Measurements from ENCODE around the gene OSBPL8.
"Not testable (repeated sequence)": the region's sequence is repeated elsewhere in the genome, so short reads cannot be mapped to it uniquely, and the experiment has no call there.

GRCh38 chr12:76319595-76320319 lies 239.8 kb downstream of the OSBPL8 start:
- not testable (repeated sequence) for TF ChIP-seq CTCF (conservative IDR thresholded peaks at IDR 0.05 in 1 of 2, IDR thresholded peaks at IDR 0.05 in 1 of 2; ENCODE audit: low read depth in 1 of 2, low read length in 2 of 2); EZH2 (IDR thresholded peaks at IDR 0.05; ENCODE audit: low read length, missing control alignments)
